HG02571 (cell line): ENCODE results near the gene PRKCA.

Experiments
- ATAC-seq: cut with Tn5 transposase; IDR thresholded peaks from one replicate; pipeline ENCODE4 v1.9.1; 2021; ENCODE audit warnings: mild to moderate bottlenecking, moderate library complexity; ENCODE audit not compliant: unreplicated experiment

PRKCA gene

DNA sequence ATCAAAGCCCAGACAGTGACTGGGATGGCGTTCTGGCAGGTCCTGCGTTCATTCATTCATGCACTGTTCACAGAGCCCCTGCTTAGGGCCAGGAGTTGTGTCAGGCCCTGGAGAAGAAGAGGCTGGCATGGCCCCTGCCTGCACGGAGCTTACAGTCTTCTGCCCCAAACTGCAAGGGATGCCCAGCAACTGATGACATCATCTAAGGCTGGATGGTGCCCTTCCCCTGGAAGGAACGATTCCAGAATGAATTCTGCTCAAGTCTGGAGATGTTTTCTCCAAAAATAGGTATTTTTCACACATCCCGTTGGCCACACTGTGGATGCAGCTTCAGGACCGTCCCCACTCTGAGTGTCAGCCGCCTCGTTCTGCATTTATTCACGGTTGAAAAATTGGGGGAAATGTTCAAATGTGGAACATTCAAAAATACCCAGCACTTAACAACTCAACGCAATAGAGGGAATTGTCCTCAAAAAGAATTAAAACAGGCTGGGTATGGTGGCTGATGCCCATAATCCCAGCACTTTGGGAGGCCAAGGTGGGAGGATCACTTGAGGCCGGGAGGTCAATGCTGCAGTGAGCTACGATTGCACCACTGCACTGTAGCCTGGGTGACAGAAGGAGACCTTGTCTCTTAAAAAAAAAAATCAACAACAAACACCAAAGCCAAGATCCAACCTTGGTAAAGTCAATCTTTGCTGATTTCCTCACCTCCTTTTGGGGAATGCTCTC lies 508.7 kb downstream of the PRKCA start:
- ATAC-seq: no peak

DNA sequence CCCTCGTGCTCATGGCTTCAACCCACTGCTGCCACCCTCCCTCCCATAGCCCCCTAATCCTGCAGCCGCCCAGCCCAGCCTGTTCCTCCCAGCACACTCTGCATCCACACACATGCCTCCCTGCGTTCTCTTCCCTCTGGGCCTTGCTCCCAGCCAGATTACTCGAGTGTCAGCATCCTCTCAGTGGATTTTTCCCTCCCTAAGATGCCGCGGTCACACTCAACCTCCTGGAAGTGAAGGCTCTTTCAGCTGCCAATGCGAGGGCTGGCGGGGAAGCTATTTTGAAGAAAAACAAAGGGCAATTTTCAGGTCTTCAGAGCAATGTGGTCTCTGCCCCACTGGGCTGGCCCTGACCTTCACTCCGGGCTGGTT lies 509.3 kb downstream of the PRKCA start:
- ATAC-seq: no peak

DNA sequence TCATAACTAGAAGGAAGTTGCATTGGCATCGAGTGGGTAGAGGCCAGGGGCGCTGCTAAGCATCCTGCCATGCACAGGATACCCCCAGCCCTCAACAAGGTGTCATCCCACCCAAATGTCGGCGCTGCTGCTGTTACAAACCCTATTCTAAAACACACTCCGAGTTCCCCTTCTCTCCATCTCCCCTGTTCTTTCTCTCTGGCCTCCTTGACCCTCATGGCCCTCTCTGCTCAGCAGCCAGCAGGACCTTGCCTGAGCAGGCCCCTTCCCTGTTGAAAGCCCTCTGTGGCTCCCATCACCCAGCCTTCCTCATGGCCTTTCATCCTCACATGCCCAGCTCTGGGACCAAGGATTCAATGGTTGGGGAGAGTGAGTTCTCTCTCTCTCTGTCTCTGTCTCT lies 510.2 kb downstream of the PRKCA start:
- no peak for ATAC-seq

DNA sequence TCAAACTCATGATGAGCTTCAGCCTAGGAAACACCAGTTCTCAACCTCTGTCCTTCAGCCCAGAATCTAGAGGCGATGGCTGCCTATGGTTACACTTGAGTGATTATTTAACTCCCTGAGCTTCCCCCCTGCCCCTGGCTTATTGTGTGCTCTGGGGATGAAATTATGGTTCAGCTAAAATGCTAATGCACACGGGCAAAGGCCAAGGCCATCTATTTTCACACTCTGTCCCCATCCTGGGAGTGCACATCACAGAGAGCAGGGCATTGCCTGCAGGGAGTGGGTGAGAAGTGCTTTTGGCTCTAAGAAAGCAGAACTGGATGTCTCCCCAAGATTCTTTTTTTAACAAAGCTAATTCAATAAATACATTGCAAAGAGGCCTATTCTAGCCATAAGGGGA lies 510.9 kb downstream of the PRKCA start:
- ATAC-seq: no peak

DNA sequence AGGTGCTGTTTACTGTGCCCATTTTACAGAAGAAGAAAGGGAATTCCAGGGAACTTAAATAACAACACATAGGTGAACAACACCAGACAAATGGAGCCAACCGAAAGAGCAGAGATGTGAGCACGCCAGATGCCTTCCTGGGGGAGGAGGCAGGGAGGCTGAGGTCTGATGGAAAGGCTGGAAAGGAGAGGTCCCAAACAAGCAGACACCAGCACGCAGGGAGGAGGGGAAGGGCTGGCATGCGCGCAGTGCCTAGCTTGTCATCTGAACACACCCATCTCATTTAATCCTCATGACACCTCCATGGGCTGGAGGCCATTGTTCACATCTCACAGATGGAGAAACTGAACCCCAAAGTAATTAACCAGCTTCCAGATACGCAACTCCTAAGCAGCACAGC lies 511.6 kb downstream of the PRKCA start:
- ATAC-seq: no peak

DNA sequence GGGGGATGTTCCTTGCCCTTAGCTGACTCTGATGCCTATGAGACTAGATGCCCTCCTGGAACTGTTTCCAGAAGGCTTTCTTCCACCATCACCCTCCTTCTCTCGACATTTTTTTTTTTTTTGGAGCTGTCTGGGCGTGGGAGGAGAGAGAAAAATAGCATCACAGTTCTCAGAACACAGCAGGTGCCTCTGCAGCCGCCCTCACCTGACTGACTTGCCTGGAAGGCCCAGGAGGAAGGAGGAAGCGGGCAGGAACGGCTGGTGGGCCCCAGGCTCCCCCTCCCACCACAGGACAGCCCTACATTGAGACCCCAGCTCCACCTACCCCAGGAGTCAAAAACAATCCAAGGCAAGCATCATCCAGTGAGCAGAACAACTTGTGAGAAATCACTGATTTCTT lies 512.2 kb downstream of the PRKCA start:
- no peak for ATAC-seq

DNA sequence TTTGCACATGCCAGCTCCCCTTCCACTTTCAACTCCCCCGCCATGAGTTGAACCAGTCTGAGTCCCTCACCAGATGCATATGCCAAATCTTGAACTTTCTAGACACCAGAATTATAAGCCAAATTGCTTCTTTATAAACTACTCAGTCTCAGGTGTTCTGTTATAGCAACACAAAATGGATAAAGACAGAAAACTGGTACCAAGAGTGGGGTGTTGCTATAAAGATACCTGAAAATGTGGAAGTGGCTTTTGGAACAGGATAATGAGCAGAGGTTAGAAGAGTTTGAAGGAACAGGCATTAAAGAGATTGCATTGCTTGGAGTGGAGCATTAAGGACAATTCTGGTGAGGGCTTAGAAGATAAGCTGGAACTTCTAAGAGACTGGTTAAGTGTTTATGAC lies 515.3 kb downstream of the PRKCA start:
- no peak for ATAC-seq

DNA sequence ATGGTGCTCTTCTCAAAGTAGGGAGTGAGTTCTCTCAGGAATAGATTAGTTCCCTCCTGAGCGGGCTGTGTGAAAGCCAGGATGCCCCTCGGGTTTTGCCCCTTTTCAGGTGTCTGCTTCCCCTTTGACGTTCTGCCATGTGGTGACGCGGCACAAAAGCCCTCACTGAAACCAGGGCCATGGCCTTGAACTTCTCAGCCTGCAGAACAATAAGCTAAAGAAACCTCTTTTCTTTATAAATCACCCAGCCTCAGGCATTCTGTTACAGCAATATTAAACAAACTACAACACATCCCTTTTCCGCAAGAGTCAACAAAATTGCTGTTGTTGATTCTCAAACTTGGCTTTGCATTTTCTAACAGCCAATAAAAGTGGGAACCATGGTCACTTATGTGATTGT lies 517.1 kb downstream of the PRKCA start:
- no peak for ATAC-seq

DNA sequence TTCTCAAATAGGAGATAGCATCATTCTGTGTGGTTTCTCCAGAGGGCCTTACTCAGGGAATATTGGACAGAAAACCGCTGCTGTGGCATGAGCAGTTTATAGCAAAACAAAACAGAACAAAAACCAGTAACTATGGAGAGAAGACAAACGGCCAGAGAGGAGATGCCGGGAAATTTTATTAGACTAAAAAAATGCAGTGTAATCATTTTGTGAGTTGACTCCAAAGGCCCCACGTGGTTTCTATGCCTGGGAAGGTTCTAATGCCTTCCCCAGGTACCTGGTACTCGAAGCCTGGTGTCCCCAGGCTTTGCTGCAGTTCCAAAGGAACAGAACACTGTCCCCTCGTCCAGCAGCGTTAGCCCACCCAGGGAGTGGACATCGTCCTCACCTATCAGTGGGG lies 519.6 kb downstream of the PRKCA start:
- ATAC-seq: no peak

DNA sequence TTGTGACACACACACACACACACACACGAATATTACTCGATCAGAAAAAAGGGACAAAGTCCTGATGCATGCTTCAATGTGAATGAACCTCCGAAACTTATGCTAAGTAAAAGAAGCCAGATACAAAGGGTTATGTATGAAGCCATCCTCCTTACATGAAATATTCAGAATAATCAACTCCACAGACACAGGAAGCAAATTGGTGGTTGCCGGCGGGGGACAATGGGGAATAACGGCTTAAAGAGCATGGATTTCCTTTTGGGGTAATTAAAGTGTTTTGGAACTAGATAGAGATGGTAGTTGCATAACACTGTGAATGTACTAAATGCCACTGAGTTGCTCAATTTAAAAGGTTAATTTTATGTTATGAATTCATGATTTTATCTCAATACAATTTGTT lies 524.4 kb downstream of the PRKCA start:
- no peak for ATAC-seq

DNA sequence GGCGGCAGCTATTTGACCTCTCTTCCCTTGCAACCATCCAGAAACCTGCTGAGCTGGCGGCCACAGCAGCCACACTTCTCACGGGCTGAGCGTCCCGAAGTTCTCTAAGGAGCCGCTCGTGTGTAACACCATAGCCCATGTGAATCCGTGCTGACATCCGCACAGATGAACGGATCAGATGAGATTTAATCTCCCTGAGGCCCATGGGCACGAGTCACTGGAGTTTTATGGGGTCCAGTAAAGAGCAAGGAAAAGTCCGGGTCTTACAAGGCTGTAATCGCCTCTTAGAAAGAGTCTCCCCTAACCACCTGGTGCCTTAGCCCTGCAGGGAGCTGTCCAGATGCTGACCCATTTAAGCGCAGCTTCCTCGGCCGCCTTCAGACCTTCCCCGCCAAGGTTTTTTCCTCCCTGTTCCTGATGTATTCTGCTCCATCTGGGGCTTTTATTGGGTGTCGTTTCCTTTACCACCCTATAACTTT lies 527.0 kb downstream of the PRKCA start:
- ATAC-seq: no peak

DNA sequence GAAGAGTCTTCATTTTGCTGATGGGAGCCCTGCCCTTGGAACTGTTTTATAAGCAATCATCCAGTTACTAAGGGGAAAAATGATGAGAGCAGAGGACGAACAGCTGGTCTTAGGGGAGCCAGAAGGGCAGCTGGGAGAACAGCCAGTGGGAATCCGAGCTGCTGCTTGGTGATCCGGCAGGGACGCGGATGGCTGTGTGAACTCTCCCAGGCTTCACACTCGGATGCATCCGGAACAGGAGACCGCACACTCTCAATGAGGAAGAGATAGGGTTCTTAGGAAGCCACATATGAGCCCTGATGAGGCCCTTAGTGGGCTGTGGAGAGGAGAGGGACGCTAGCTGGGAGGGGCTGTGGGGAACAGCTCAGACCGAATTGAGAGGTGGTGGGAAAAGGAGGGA lies 527.5 kb downstream of the PRKCA start:
- ATAC-seq: no peak

DNA sequence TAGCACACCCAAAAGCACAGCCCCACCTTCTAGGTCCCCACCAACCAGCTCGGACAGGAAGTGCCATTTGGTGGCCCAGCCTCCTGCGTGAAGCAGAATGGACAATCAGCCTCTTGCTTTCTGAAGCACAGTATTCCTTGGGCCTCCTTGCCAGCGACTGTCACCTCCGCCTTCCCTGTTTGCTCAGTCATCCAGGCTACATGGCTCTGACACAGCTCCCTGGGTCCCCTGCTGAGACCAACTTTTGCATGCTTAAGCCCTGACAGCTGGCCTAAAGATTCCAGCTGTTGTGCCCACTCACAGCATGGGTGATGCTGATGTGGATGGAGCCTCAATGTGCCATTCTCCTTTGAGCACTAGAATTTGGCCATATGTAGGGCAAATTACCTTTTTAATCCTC lies 528.0 kb downstream of the PRKCA start:
- ATAC-seq: no peak

DNA sequence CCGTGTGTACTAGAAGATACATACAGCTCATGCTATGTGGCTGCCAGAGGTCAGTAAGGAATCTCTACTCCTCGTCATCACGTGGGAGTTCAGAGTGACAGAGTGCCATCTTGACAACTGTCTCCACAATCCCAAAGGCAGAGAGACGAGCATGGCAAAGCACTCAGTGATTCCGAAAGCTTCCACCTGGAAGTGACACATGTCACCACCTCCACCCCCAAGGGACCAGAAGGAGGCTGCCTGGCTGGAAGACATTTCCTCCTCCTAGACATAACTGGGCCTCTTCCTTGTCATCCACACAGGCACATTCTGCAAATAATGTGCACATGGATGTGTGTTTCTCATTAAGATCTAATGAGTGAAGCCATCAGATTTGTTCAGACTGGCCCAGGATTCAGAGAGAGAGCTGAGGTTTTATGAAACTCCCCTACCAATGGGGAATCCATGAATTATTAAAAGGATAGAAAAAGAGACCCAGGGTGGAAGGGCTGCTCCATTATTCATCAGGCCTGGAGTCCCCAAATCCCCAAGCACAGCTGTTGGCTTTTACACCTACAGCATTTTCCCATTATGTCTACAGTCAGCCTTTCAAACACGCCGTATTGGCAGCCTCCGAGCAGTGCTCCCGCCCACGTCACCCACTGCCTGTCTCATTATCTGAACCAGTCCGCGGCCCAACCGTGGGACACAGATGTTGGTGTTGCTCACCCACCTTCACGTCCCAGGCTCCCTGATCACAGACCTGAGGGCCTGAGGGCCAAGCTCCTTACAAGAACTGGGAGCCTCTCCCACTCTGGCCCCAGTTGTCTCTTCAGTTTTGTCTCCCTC lies 529.2 kb downstream of the PRKCA start:
- no peak for ATAC-seq

DNA sequence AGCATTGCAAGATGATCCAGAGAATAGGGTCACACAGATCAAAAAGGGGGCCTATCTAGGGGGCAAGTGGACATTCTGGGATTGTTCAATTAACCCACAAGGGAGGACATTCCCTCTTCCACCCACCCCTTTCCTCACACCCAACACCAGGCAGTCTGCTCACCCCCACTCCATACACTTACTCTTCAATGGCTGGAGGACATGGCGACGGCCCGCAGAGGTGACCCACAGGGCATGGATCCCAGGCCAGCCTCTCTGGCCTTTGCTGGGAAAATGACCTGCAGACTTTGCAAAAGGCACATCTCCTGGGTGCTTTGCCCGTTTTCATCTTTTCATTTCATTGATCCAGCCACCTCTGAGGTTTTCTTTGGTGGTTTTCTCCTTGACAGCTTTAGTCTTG lies 530.8 kb downstream of the PRKCA start:
- no peak for ATAC-seq

DNA sequence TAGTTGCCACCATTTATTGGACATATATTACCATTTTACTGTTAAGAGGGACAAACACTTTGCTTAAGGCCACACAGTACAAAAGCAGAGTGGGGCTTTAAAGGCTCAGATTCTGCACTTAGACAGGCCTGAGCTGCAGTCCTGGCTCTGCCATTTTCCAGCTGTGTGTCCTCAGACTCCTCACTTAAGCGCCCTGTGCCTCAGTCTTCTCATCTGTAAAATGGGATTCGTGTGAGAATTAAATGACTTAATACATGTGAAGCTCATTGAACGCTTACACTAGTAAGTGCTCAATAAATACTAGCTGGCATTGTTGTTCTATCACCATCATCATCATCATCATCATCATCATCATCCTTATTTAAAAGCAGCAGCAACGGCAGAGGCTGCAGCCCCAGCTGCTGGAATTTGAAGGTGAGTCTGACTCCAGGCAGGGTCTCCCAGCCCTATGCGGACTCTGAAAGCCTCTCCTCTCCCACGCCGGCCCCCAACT lies 532.1 kb downstream of the PRKCA start:
- no peak for ATAC-seq

DNA sequence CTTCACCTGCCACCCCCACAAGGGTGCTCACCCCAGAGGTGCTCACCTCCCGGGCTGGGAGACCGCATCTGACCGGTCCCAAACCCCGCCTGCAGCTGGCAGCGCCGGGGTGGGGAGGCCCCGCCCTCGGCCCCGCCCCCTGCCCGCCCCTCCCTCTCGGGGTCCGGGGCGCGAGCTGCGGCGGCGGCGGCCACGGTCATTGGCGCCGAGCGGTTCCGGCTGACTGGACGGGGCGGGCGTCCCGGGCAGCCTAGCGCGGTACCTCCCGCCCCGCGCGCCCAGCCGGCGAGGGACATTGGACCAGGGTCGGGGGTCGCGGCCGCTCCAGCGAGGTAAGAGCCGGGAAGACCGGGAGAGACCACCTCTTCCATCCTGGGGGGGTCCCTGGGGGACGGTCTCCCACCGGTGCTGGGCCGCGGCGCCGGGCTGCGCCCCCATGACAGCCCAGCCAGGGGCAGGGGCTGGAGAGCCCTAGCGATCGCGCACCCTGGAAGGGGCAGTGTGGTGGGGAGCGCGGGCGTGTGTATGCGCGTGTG lies 532.6 kb downstream of the PRKCA start, which contains the start of gene CACNG5:
Gene CACNG5 (plus strand): TSS at position 199 of the 536 bp plus-strand sequence. CDS start 42,216 bp downstream, outside the sequence.
- no peak for ATAC-seq

DNA sequence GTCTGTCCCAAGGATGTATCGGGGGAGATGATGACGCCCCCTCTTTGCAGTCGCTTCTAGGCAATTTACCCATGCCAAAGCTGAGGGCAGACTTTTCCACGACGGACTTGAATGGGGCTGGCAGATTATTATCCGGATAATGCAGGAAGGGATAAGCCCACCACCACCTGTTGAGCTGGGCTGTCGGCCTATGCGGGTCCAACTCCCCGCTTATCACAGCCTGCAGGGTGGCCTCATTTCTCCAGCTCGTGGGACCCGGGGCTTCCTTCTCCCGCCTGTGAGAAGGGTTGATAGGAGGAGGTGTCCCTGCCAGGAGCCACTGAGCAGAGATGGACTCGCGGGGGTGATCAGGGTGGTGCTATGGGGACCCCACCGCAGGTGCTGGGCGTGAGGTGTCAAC lies 533.1 kb downstream of the PRKCA start:
- no peak for ATAC-seq

DNA sequence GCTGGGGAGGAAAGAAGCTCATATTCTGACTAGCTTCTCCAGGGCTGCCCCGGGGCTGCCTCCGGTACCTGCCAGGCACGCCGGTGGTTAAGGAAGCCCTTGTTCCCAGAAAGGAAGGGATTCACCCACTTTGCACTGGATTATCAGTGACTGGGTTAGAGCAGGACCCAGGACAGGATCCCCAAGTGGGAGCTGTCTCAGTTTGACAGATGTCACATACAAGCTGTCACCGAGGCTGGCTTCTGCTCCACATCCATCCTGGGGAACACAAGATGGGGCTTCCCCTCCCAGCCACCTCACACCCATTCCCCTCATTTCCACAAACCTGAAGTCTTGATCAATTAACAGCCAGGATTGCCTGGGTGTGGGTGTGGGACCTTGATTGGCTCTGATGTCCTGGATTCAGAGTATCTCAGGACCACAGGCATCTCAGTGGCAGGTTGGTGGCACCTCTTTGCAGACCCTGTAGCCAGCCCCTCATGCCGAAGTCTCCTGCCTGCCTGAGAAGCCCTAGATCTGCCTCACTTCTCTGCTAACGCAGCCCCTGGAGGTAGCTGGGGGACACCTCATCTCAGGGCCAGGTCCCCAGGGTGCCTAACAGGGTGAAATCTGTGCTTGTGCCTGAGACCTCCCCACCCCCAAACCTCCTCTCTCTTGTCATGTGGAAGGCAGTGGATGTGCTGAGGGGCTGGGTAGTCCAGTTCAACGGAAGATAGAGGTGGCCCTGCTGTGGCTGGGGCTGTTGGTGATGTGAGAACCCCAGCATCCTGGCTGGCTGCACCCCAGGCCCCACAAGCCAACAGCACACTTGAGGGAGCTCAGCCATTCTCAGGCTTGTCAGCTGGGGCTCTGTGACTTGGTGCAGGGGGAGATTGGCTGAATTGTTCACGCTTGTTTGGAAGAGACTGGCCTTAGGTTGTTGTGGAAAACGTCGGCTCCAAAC lies 533.9 kb downstream of the PRKCA start:
- no peak for ATAC-seq

DNA sequence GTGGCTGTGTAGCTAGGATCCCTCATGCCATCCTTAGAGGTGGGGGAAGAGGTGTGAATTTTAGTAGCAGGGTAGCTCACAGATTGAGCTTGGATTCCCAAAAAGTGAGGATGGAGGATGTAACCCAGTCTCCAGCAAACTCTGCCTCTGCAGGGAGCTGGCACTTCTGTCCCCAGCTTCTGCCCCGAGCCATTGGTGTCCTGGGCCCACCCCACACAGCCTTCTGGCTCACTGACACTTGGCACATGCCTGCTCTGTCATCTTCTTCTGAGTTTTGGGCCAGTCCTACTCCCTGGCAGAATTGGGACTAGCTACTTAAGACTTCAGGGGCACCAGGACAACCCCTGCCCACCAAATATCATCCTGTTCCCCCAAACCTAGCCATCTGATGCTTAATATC lies 534.8 kb downstream of the PRKCA start:
- ATAC-seq: no peak
